K562 (cell line): ENCODE data around the gene FGF14. TPM values are rescaled to one million over a fixed set of nuclear protein-coding genes. Genes with fewer than 3 reads are reported as not detected.
A peak's percentile ranks its signal among the peaks of the same experiment; 100 is the strongest.

Experiments used
- ATAC-seq: fragments of 200-7000 bp; cut with Tn5 transposase; 3 replicates; pipeline ENCODE4 v1.9.1; 2020; ENCODE audit warnings: moderate library complexity
- BruUV-seq: library from RNA; stranded (reverse); fragments of 400-500 nt; replicated peaks from 2 replicates; lab custom pipeline; 2021; lab: Mats Ljungman, UMichigan
- CTCF ChIA-PET: fragments of 300-600 bp; formaldehyde crosslinking; extraction: SDS; loops from one replicate; lab custom pipeline; 2021; ENCODE audit warnings: low intra/inter-chr PET ratio; lab: Yijun Ruan, JAX
- POLR2A ChIA-PET: fragments of 300-600, 350-650 bp; sonication (Branson Sonifier 250); formaldehyde crosslinking; extraction: SDS; loops from one replicate; lab custom pipeline; 2021; ENCODE audit warnings: antibody characterized with exemption, inconsistent platforms; lab: Yijun Ruan, JAX
- DNase-seq, 4 experiments: peaks; one replicate each; pipeline versions ENCODE4 v3.0.0 to v3.0.0-alpha.2; 2011 to 2018; ENCODE audit warnings: low spot score in 3 of 4, mixed read lengths in 3 of 4; ENCODE audit errors: extremely low read depth in 1 of 4
- FAIRE-seq: peaks from 2 replicates; lab custom pipeline; 2011; peaks lifted over from hg19 to GRCh38; lab: Jason Lieb, UNC
- H2AFZ ChIP-seq: 2 replicates; pipeline ENCODE4 v1.6.0; 2011; ENCODE audit warnings: low read depth, low read length, control low read depth, inconsistent platforms
- H3K27ac ChIP-seq: fragments of 200-600 bp; 3 replicates; pipeline ENCODE4 v1.8.0; 2011; ENCODE audit warnings: low read depth, mild to moderate bottlenecking, control low read depth, inconsistent platforms, low read length, moderate library complexity, mixed read lengths; ENCODE audit errors: extremely low read depth
- H3K27me3 ChIP-seq, 2 experiments: fragments of 300-600 bp in 1 of 2; 2 replicates in 1 of 2; 3 replicates in 1 of 2; pipeline versions ENCODE4 v1.6.0 to v1.8.0; 2011; ENCODE audit warnings: inconsistent platforms in 2 of 2, low read length in 2 of 2, mild to moderate bottlenecking in 1 of 2, mixed read lengths in 1 of 2, moderate library complexity in 1 of 2; ENCODE audit not compliant: control insufficient read depth in 2 of 2, insufficient read depth in 2 of 2
- H3K36me3 ChIP-seq: fragments of 300-600 bp; 3 replicates; pipeline ENCODE4 v1.8.0; 2011; ENCODE audit warnings: mild to moderate bottlenecking, low read length, inconsistent platforms; ENCODE audit not compliant: control insufficient read depth, insufficient read depth
- H3K4me1 ChIP-seq, 2 experiments: fragments of 200-600 bp in 1 of 2; replicated peaks in 1 of 2; 2 replicates in 1 of 2; 3 replicates in 1 of 2; pipeline versions ENCODE4 v1.5.1 to v1.8.0; 2011; ENCODE audit warnings: inconsistent platforms in 2 of 2, low read length in 2 of 2, mild to moderate bottlenecking in 1 of 2, mixed read lengths in 1 of 2, moderate library complexity in 1 of 2; ENCODE audit not compliant: control insufficient read depth in 2 of 2, insufficient read depth in 2 of 2
- H3K4me2 ChIP-seq: 2 replicates; pipeline ENCODE4 v1.6.1; 2011; ENCODE audit warnings: low read length, control low read depth, inconsistent platforms, mixed read lengths; ENCODE audit not compliant: insufficient read depth
- H3K4me3 ChIP-seq: fragments of 200-600 bp; sonication (generic), shearing (Covaris generic); 2 replicates; pipeline ENCODE4 v1.5.1; 2016; ENCODE audit warnings: control low read depth, inconsistent platforms
- H3K79me2 ChIP-seq: fragments of 200-600 bp; 3 replicates; pipeline ENCODE4 v1.8.0; 2011; ENCODE audit warnings: low read length, inconsistent platforms; ENCODE audit not compliant: control insufficient read depth, insufficient read depth
- H3K9ac ChIP-seq, 2 experiments: 2 replicates each; pipeline versions ENCODE4 v1.6.0 to v1.6.1; 2011; ENCODE audit warnings: low read depth in 2 of 2, low read length in 2 of 2, control low read depth in 1 of 2, inconsistent platforms in 1 of 2, mild to moderate bottlenecking in 1 of 2, mixed read lengths in 1 of 2; ENCODE audit not compliant: insufficient read depth in 1 of 2
- H3K9me1 ChIP-seq: one replicate; pipeline ENCODE4 v1.6.0; 2011; ENCODE audit warnings: inconsistent platforms, mild to moderate bottlenecking, low read length, moderate library complexity; ENCODE audit not compliant: control insufficient read depth, insufficient read depth
- H3K9me3 ChIP-seq: replicated peaks from 2 replicates; pipeline ENCODE4 v1.5.1; 2011; ENCODE audit warnings: low read depth, low read length, inconsistent platforms; ENCODE audit not compliant: control insufficient read depth, insufficient read depth
- H4K20me1 ChIP-seq: replicated peaks from 2 replicates; pipeline ENCODE4 v1.6.1; 2011; ENCODE audit warnings: low read length, inconsistent platforms, mixed read lengths; ENCODE audit not compliant: control insufficient read depth, insufficient read depth
- GABPA ChIP-seq: fragments of 200-800 bp; sonication (Bioruptor generic); conservative IDR thresholded peaks from 2 replicates; pipeline ENCODE4 v1.6.1; 2016; ENCODE audit warnings: low read depth, missing genetic modification characterization, missing compliant biosample characterization
- HMGXB4 ChIP-seq: sonication (generic); formaldehyde crosslinking; IDR thresholded peaks from 2 replicates; pipeline ENCODE4 v1.8.1; 2023; ENCODE audit warnings: mild to moderate bottlenecking, missing genetic modification reagents
- MAZ ChIP-seq, 2 experiments: fragments of 450-650 bp in 1 of 2; sonication (generic) in 1 of 2; formaldehyde crosslinking; IDR thresholded peaks in 1 of 2; conservative IDR thresholded peaks in 1 of 2; 2 replicates each; pipeline versions ENCODE4 v1.4.0 to v1.5.0; 2020; ENCODE audit warnings: mild to moderate bottlenecking in 1 of 2, missing genetic modification reagents in 1 of 2
- MYC ChIP-seq, 2 experiments: fragments of 250-450 bp in 1 of 2; sonication (Bioruptor Pico) in 1 of 2; IDR thresholded peaks; 2 replicates each; pipeline versions ENCODE4 v1.5.1 to v1.6.1; 2012 to 2021; ENCODE audit warnings: low read depth in 2 of 2, borderline replicate concordance in 1 of 2, improper control_type of control experiment in 1 of 2, low read length in 1 of 2, mild to moderate bottlenecking in 1 of 2, moderate library complexity in 1 of 2
- RREB1 ChIP-seq: fragments of 250-450 bp; sonication (Bioruptor Pico); IDR thresholded peaks from 2 replicates; pipeline ENCODE4 v1.4.0; 2020
- TEAD4 ChIP-seq, 2 experiments: sonication (generic) in 1 of 2; formaldehyde crosslinking in 1 of 2; IDR thresholded peaks; 2 replicates each; pipeline versions ENCODE4 v1.6.1 to v1.8.0; 2012 to 2022; ENCODE audit warnings: borderline replicate concordance in 1 of 2, inconsistent platforms in 1 of 2, low read length in 1 of 2, mild to moderate bottlenecking in 1 of 2, missing genetic modification reagents in 1 of 2
- WGBS: fragments of 100-300 bp; shearing (Covaris generic); methylation state at CpG from one replicate; pipeline ENCODE4 v1.1.6; 2016; ENCODE audit warnings: low coverage, mixed read lengths; ENCODE audit not compliant: insufficient coverage; ENCODE audit errors: missing lambda C conversion rate; 5-methylcytosine and 5-hydroxymethylcytosine counted together
- in situ Hi-C: fragments of 300-500 bp; cut with MboI; formaldehyde crosslinking; loops from 4 replicates; pipeline ENCODE4 v1.15.0; 2018; ENCODE audit warnings: inconsistent platforms, mixed read lengths
- intact Hi-C: fragments of 100-400 bp; cut with micrococcal nuclease; formaldehyde crosslinking; loops from 2 replicates; pipeline ENCODE4 v1.14.2; 2022
- polyA plus RNA-seq, 8 experiments: library from polyadenylated mRNA; depleted of rRNA in 4 of 8; stranded (reverse) in 5 of 8; unstranded in 3 of 8; fragments of >200 nt; fragmentation: Nextera tagmentation in 2 of 8; fragmentation: Illumina TruSeq in 1 of 8; extraction: Ambion mirVana in 2 of 8; extraction: Trizol in 1 of 8; gene quantifications; 2 replicates each; pipeline versions ENCODE4 v1.2.1 to v1.2.3, GENCODE V29; 2011 to 2014; ENCODE audit warnings: inconsistent platforms in 1 of 8, missing spikeins in 1 of 8
- total RNA-seq, 7 experiments: library from RNA; depleted of rRNA in 6 of 7; stranded (reverse); fragments of >200 nt in 6 of 7; fragmentation: Illumina TruSeq in 2 of 7; extraction: Trizol in 2 of 7; gene quantifications; 2 replicates each; pipeline versions ENCODE4 v1.2.1 to v1.2.3, GENCODE V29; 2011 to 2021; ENCODE audit warnings: low replicate concordance in 1 of 7

The FGF14 gene
- total and polyA plus RNA-seq, 9 of the 15 experiments (the other 6 are each of a cell fraction or from before 2014, with no cell fraction given), result not detected

DNA sequence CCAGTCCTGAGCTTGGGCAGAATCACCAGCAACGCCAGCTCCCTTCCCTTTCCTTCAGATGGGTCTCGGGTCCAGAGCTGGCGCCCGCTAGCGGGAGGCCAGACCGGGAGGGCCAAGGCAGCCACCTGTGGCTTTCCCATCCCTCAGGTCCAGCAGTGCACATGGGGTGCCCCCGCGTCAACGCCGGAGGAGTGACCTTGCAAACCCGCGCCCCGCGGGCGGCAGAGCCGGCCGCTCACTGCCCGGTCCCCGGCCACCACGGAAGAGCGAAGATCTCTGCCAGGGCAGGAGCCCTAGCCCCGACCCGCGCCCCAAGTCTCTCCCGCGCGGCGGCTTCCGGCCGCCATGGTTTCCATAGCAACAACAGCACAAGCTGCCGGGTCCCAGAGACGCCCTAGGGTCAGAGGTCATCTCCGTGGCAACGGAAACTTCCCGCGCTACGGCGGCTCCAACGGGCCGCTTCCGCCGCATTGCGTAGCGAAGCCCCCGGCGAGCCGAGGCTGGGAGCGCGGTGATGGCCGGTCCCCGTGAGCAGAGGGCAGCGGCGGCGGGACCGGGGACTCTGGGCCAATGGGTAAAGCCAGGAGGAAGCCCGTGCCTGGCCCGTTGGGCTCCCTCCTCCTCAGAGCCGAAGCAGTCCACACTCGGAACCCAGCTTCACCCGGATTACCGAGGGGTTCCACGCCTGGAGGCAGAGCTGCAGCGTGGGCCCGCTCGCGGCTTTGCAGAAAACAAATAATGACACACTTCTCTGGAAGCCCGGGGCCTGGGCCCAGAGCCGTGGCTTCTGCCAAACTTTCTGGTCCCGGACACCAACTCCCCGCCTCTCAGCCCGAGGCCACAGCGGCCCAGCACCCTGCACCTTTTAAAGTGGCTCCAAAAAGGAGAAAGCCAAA, 7.4 kb downstream of the FGF14 start:
- Histone ChIP-seq H2AFZ (peak overlapping the region; percentile 84), H3K4me3 (peak overlapping the region; percentile 51)
- 11% methylated on average over 34 of the region's 72 CpGs for WGBS
- TF ChIP-seq RREB1 (CRISPR knock-in tag) (peak; percentile 78; the same call in 1 of the 2 replicates), TEAD4 (IDR thresholded peaks at IDR 0.05; ENCODE audit: low read length) (no peak), TEAD4 (CRISPR knock-in tag; IDR thresholded peaks at IDR 0.05; ENCODE audit: borderline replicate concordance) (no peak), HMGXB4 (CRISPR knock-in tag) (no peak), GABPA (peak; percentile 55; the same call in 1 of the 2 replicates), MYC (IDR thresholded peaks at IDR 0.05; ENCODE audit: low read depth, low read length) (no peak), MYC (CRISPR knock-in tag; IDR thresholded peaks at IDR 0.05; ENCODE audit: borderline replicate concordance, low read depth) (no peak), MAZ (CRISPR knock-in tag; conservative IDR thresholded peaks at IDR 0.05 in 1 of 2, IDR thresholded peaks at IDR 0.05 in 1 of 2) (peak in 1 of 2 experiments; percentile 54; a peak in 1 of 4 replicates)

More for the DNA sequence above, 7.4 kb downstream of the FGF14 start:
- in situ Hi-C loops, result no loop called here
- H3K27ac ChIP-seq, result no peak overlapping the region
- H3K9me1 ChIP-seq, result no peaks in the 10 kb centered on the region
- H3K36me3 ChIP-seq, result no peaks in the 10 kb centered on the region
- FAIRE-seq (no peak), DNase-seq (peak; percentile 72 to 83 (median 74)), ATAC-seq (peak; percentile 88)
- POLR2A ChIA-PET, result interaction anchor here (0.5 kb wide), 1 partner anchor 72 kb away, joined by 4 read pairs; no protein-coding TSS in a partner anchor
- H3K9ac ChIP-seq, result peak overlapping the region; percentile 44 to 81; a peak in 3 of 4 replicates
- no peaks in the 10 kb centered on the region for H3K79me2 ChIP-seq
- H3K4me1 ChIP-seq, result peaks cover 0 to 11% of the 10 kb centered on the region in 2 experiments; a peak in 2 of 5 replicates
- TSS peak; percentile 64 for BruUV-seq
- intact Hi-C loops, result loop anchor here (10.0 kb wide), 1 partner anchor 150 kb away; no protein-coding TSS in a partner anchor
- H3K9me3 ChIP-seq, result no peaks in the 10 kb centered on the region
- H3K27me3 ChIP-seq, result no peaks in the 10 kb centered on the region
- H3K4me2 ChIP-seq, result peak overlapping the region; percentile 65
- CTCF ChIA-PET, result no interaction called here
- no peaks in the 10 kb centered on the region for H4K20me1 ChIP-seq
